IPS-11a (cell line): Measurements from ENCODE around the gene LANCL2.
"Not testable (repeated sequence)": the region's sequence is repeated elsewhere in the genome, so short reads cannot be mapped to it uniquely, and the experiment has no call there.

Experiments
- H3K4me3 ChIP-seq: one replicate; pipeline ENCODE4 v1.5.1; 2013; ENCODE audit warnings: low read depth, low read length, control low read depth

LANCL2 gene

GRCh38 chr7:55402506-55402905 is 37.4 kb downstream of the LANCL2 start:
- not testable (repeated sequence) for H3K4me3 ChIP-seq

DNA sequence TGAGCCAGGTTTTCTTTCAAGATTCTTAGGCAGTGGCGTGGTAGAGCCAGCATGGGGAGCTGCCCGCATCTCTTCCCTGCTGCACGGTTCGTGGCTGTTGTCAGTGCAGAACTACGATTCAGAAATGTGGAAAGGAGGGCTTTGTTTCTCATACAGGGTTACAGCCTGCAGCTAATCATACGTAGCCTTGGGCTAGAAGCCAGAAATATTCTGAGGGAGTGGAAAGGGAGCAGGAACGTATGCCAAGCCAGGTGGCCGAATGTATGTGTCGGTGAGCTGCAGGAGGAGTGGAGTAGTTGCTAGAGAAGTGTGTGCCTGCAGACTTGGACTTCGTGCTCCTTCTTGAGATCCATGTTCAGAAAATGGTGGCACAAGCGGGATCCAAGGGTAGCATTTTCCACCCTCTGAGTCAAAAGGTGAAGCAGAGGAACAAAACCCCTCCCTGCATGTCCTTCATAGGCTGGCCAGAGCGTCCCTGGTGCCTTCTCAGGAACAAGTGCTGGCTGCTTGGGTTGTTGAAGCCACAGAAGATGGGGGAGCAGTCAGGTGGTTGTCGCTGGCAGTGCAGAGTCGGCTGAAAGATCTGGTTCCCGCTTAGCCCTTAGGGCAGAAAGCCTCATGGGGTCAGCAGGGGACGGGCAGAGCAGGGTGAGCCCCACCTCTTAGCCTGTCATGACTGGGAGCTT is 40.9 kb downstream of the LANCL2 start:
- H3K4me3 ChIP-seq, result no peak overlapping the region

- no peak overlapping the region for H3K4me3 ChIP-seq
These were observed 44.5 kb downstream of the LANCL2 start for GRCh38 chr7:55409482-55410225.

- no peak overlapping the region for H3K4me3 ChIP-seq
These were observed 45.6 kb downstream of the LANCL2 start for GRCh38 chr7:55410667-55411239.

DNA sequence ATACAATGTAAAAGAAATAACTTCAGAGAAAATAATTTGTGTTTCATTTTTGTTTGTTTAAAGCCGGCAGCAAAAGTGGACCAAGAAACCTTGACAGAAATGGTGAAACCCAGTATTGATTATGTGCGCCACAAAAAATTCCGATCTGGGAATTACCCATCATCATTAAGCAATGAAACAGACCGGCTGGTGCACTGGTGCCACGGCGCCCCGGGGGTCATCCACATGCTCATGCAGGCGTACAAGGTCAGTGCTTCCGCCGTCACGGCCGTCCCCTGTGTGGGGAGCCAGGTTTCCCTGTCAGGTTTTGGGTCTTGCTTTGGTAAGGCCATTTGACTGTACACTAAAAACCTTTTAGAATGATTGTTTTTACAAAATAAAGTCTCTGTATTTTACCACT is 46.7 kb downstream of the LANCL2 start:
- H3K4me3 ChIP-seq, result no peak overlapping the region

DNA sequence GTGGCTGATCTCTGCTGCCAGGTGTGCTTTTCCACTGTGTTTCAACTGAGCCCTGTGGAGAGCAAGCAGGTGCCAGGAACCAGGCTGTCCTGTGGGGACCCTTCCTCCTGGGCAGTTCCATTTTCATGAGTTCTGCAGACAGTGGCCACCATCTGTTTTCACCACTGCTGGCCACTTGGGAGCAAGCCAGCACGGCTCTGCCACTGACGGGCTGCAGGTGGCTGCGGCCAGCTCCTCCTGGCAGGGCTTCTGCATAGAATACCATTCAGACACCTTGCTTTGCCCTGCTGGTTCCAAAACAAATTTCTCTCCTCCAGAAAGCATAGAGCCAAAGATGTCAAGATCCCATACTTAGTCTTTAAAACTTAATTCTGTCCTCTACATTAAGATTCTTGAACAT is 48.3 kb downstream of the LANCL2 start:
- H3K4me3 ChIP-seq, result no peak overlapping the region

DNA sequence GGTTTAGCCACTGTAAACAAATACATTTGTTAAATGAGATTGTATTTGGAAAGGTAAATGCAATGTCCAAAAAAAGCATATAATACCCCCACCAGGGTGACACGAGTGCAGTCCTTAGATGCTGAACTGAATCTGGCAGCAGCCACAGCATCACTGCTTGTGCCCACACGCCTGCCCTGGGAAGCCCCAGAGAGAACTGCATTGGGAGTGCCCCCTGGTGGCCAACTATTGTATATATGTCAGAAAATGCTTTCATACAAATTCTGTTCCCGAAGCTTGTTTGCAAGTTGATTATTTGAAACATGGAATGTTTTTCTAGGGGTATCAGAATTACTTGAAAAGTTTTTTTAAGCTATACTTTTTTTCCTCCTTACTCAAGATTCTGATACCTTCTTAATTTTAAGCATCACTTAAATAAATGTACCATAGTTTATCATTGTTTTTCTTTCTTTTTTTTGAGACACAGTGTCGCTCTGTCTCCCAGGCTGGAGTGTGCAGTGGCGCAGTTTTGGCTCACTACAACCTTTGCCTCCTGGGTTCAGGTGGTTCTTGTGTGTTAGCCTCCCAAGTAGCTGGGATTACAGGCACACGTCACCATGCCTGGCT is 50.1 kb downstream of the LANCL2 start:
- H3K4me3 ChIP-seq, result no peak overlapping the region

DNA sequence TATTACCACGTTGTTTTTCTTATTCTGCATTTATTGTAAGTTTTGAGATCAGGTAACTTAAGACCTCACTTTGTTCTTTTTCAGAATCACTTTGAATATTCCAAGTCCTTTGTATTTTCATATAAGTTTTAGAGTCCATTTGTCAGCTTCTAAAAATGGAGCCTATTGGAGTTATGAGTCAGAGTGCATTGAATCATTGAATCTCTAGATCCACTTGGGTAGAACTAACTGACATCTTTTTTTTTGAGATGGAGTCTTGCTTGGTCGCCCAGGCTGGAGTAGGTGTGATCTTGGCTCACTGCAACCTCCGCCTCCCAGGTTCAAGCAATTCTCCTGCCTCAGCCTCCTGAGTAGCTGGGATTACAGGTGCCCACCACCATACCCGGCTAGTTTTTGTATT is 52.3 kb downstream of the LANCL2 start:
- H3K4me3 ChIP-seq, result not testable (repeated sequence)

GRCh38 chr7:55420530-55420929 is 55.4 kb downstream of the LANCL2 start:
- H3K4me3 ChIP-seq, result no peak overlapping the region

GRCh38 chr7:55423277-55423711 is 58.2 kb downstream of the LANCL2 start:
- no peak overlapping the region for H3K4me3 ChIP-seq

DNA sequence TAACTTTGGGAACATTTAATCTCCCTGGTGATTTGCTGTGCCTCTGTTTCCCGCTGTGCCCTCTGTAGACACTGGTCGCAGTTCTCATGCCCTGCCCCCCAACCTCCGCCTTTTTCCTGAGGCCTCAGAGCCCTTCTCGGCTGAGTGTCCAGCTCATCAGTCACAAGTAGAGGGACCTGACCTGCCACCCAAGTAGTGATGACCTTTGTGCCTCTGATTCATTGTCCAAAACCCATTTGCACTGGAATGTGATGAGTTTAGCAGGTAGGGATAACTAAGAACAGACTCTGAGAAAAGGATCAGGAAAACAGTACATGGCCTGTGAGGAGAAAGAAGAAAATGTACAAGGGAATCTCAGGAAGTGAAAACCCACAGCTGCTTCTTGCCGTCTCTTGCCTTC is 58.8 kb downstream of the LANCL2 start:
- no peak overlapping the region for H3K4me3 ChIP-seq

GRCh38 chr7:55425141-55425752 is 60.1 kb downstream of the LANCL2 start:
- H3K4me3 ChIP-seq, result no peak overlapping the region

DNA sequence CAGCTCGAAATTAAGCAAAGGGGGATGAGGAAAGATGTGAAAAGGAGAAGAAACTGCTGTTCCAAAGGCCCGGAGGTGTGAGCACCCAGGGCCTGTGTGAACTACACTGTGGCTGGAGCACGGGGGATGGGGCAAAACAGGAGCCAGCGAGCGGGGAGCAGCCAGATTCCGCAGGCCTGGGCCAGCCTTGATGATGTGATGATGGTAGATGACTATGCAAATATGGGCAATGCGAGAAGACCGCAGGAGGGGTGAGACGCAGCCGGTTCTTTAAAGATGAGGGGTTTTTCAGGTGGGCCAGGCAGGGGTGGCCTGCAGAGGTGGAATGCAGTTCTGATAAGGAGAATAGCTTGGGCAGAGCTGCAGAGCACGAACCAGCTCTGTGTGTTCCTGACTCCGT is 61.5 kb downstream of the LANCL2 start:
- no peak overlapping the region for H3K4me3 ChIP-seq

GRCh38 chr7:55427342-55427741 is 62.2 kb downstream of the LANCL2 start:
- no peak overlapping the region for H3K4me3 ChIP-seq

DNA sequence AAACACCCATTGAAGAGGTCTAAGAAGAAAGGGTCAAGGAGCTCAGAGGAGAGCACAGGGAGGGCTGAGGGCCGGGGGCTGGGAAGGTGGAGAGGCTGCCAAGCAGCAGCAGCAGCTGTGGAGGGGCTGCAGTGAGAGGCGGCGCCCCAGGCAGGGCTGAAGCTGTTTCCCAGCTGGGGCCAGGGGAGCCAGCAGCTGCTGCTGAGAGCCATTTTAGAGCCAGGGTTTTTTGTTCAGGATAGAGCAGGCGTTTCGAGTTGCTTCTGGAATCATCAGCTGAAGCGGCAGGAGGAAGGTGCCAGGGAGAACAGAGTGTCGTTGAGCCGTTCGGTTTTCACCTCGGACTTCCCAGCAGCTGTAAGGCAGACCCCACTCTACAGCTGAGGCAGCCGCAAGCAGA is 62.7 kb downstream of the LANCL2 start:
- H3K4me3 ChIP-seq, result no peak overlapping the region

GRCh38 chr7:55429835-55430499 is 64.8 kb downstream of the LANCL2 start:
- H3K4me3 ChIP-seq, result no peak overlapping the region

DNA sequence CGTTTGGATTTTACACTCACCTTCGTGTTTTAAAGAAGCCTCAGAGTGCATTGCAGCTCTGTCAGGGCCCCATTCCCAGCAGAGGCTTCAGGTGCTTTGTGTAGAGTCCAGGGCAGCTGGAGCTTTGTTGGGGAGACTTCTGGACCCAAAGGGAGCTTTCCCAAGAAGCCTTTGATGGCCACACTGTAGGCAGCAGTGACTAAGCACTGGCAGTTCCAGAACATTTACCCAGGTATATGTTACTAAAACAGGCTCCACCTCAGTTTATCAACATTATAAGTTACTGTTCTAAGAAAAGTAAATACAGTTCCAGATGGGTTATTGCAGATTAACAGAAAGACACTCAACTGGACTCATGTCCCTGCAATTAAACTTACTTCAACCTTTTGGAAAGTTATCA is 66.8 kb downstream of the LANCL2 start:
- no peak overlapping the region for H3K4me3 ChIP-seq

DNA sequence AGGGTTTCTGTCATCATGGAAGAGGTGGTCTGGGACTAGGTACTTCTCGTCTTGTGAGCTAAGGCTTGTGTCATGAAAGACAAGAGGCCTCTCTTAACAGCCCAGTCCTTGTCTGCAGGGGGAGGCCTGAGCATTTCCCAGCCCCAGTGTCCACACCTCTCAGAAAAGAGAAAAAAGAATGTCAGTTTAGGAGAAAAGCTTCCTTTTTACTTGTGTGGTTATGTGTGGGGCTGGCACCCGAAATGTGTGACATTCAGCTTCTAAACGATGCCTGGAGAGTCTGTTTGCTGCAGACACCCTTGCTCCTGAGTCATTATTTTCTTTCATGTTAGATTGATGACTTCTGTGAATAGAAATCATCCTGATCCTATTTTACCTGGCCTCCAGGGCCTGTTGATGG is 67.4 kb downstream of the LANCL2 start:
- no peak overlapping the region for H3K4me3 ChIP-seq

DNA sequence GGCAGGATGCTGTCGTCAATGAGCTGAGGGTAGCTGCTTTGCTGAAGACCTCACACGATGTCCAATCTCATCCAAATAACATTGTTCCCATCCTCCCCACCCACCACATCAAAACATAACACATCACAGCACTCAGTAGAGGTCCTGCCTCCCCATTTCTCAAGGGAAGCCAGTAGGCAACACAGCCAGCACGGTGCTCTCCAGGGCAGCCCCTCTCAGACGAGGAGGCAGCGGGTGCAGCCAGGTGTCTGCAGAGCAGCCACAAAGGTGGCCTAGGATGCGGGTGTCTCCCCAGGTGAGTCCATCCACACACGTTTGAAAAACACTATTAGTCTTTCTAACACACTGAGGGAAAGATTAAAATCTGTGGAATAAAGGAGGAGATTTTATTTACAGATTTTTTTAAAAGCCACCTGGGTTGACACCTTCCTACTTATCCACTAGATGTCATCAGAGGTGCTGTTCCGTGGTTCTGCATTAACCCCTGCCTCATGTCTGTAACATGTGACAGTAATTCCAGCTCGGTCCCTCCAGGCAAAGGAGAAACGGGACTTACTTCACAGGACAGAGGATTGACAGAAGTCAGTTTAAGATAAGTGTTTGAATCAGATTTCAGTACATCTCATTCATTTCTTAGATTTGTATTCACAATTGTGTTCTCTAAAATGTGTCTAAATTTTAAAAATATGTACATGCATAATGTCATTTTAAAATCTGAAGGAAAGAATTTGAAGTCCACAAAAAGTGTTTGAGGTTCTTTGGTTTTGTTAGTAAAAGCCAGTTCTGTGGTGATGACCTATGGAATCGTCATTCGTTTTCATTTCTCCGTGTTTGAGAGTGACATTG is 68.0 kb downstream of the LANCL2 start:
- no peak overlapping the region for H3K4me3 ChIP-seq

DNA sequence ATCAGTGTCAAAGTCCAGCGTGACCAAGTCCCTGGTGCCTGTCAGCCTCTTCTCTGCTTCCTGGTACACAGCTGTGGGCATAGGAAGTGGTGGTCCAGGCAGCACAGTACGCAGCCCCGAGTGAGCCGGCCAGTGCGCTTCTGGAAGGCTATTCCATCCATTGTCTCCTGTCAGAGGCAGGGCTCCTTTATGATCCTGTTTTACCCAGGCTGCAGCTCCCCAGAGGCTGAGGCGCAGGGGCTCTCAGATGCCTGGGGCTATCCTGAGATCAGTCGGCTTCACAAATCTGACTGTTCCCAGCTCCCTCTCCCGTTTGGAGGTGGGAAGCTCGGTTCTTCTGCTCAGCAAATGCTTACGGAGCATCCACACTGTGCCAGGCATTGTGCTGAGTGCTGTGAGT is 70.3 kb downstream of the LANCL2 start:
- no peak overlapping the region for H3K4me3 ChIP-seq
